Tracheal epithelial cell (primary cell): Measurements from ENCODE around the gene SLC25A40. TPM values are rescaled to one million over a fixed set of nuclear protein-coding genes. Genes with fewer than 3 reads are reported as not detected.

Experiments used
- total RNA-seq: library from RNA; depleted of rRNA; stranded (reverse); fragments of >200 nt; gene quantifications from 2 replicates; pipeline ENCODE4 v1.2.1, GENCODE V29; 2014

Gene SLC25A40, protein sequence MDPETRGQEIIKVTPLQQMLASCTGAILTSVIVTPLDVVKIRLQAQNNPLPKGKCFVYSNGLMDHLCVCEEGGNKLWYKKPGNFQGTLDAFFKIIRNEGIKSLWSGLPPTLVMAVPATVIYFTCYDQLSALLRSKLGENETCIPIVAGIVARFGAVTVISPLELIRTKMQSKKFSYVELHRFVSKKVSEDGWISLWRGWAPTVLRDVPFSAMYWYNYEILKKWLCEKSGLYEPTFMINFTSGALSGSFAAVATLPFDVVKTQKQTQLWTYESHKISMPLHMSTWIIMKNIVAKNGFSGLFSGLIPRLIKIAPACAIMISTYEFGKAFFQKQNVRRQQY
- total RNA-seq, result 2.9 and 3.8 TPM in 2 replicates

DNA sequence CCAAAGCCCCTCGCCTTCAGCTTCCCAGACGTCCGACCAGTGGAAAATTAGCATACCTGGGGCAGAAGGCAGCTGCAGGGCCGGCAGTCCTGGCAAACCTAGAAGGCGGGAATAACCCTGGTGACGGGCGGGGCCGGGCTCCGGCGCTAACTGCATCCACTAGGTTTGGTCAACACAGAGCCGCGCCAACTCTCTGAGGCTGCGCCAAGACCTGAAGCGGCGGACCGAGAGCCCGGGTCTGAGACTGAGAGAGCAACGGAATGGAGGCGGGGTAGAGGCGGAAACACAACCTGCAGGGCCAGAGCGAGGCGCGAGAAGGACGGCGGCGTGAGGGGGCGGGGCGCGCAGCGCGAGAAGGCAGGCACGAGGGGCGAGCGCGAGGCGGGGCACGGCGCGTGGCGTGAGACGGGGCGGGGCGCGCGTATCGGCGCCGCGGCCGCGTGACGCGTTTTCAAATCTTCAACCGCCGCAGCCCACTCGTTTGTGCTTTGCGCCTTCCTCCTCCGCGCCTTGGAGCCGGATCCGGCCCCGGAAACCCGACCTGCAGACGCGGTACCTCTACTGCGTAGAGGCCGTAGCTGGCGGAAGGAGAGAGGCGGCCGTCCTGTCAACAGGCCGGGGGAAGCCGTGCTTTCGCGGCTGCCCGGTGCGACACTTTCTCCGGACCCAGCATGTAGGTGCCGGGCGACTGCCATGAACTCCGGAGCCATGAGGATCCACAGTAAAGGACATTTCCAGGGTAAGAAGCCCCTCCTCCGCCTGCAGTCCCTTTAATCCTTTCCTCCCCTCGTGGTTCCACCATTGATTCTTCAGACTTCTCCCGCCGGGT lies at the start of gene SLC25A40, which contains the start of gene DBF4:
Gene SLC25A40 (minus strand): TSS at position 321 of the 829 bp plus-strand sequence. CDS start 17,633 bp downstream, outside the sequence.
Gene DBF4 (plus strand): TSS at position 454 of the 829 bp plus-strand sequence. CDS start 240 bp downstream, at position 694.

Other genes starting within 250 kb of the SLC25A40 start
- 0.24 TPM in 1 of 2 replicates, not detected in the other for gene RUNDC3B, start 248.0 kb downstream of the SLC25A40 start, total RNA-seq
- 9.6 and 16.0 TPM in 2 replicates for gene DBF4, start 133 bp upstream of the SLC25A40 start, total RNA-seq
- under 0.01 TPM in 1 of 2 replicates, not detected in the other for gene ADAM22, start 57.9 kb upstream of the SLC25A40 start, total RNA-seq